Thymus (tissue), 11 donors: Measurements from ENCODE around the gene SPNS3. TPM values are rescaled to one million over a fixed set of nuclear protein-coding genes. Genes with fewer than 3 reads are reported as not detected.
A peak's percentile ranks its signal among the peaks of the same experiment; 100 is the strongest.

ENCODE experiments used
- DNase-seq, 9 donors: peaks; one replicate each; pipeline ENCODE4 v3.0.0-alpha.2; 2013; ENCODE audit warnings: low spot score in 9 of 9, low read depth in 6 of 9, missing footprints in 1 of 9
- H3K27ac ChIP-seq, 2 donors: one replicate each; pipeline ENCODE4 v1.5.1; 2013; ENCODE audit warnings: control low read depth in 1 of 2, low read depth in 1 of 2, low read length in 1 of 2, mild to moderate bottlenecking in 1 of 2, moderate library complexity in 1 of 2
- H3K27me3 ChIP-seq, 2 donors: one replicate each; pipeline ENCODE4 v1.5.1; 2013; ENCODE audit warnings: low read length in 1 of 2; ENCODE audit not compliant: control insufficient read depth in 2 of 2, insufficient read depth in 1 of 2
- H3K36me3 ChIP-seq, 2 donors: one replicate each; pipeline ENCODE4 v1.5.1; 2013; ENCODE audit warnings: low read length in 1 of 2, mild to moderate bottlenecking in 1 of 2, moderate library complexity in 1 of 2; ENCODE audit not compliant: control insufficient read depth in 2 of 2, insufficient read depth in 2 of 2
- H3K4me1 ChIP-seq, 2 donors: one replicate each; pipeline ENCODE4 v1.5.1; 2013; ENCODE audit warnings: low read length in 2 of 2; ENCODE audit not compliant: control insufficient read depth in 2 of 2, insufficient read depth in 2 of 2
- H3K4me3 ChIP-seq, 2 donors: one replicate each; pipeline ENCODE4 v1.5.1; 2013; ENCODE audit warnings: low read length in 2 of 2, control low read depth in 1 of 2, mild to moderate bottlenecking in 1 of 2
- H3K9me3 ChIP-seq, 2 donors: one replicate each; pipeline ENCODE4 v1.5.1; 2013; ENCODE audit warnings: low read length in 1 of 2, mild to moderate bottlenecking in 1 of 2; ENCODE audit not compliant: control insufficient read depth in 2 of 2, insufficient read depth in 1 of 2
- WGBS: extraction: QIAGEN DNeasy Blood & Tissue Kit; methylation state at CpG from one replicate; pipeline ENCODE4 v1.1.7; 2013; 5-methylcytosine and 5-hydroxymethylcytosine counted together
- polyA plus RNA-seq: library from polyadenylated mRNA; stranded (reverse); fragments of 200-250 nt; gene quantifications from one replicate; pipeline ENCODE4 v1.2.3, GENCODE V29; 2013
- total RNA-seq: library from RNA; stranded (reverse); fragments of 120-200 nt; gene quantifications from one replicate; pipeline ENCODE4 v1.2.4, GENCODE V29; 2013
- donor health status: healthy.

The SPNS3 gene
- total and polyA plus RNA-seq, 2 donors, result 9.1 to 11.5 TPM

DNA sequence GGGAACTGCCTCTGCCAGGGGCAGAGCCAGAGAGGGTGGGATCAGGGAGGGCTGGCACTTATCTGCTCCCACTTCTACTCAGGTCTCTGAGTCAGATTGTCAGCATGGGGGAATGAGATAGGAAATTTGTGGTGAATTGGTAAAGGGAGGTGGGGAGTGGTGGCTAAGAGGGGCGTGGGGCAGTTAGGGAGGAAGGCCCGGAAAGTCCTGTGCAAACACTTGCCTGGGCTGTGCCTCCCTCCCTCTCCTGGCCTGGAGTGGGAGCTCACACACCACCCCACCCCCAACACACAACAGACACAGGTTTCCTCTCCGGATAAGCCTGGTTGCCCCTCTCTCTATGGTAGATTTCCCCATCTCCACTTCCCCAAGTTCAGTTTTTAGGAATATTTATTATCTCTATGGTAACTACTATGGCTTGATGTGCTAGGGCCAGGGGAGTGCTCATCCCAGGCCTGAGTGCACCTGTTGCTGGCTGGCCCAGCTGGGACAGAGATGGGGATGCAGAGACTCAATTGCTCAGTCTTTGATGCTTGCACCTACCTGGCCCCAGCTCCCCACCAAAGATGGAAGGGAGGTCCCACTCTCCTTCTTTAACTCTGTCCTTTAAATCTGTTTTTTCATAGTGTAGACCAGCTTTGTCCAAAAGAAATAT lies 67.7 kb downstream of the SPNS3 start:
- Histone ChIP-seq H3K36me3 (no peaks in the 10 kb centered on the region), H3K9me3 (peaks cover 1 to 3% of the 10 kb centered on the region in 2 donors), H3K4me1 (peaks cover 28 to 59% of the 10 kb centered on the region in 2 donors), H3K27me3 (peaks cover 30 to 61% of the 10 kb centered on the region in 2 donors), H3K27ac (no peak overlapping the region), H3K4me3 (no peak overlapping the region)
- WGBS, result 8% methylated on average over 3 of the region's 3 CpGs
- DNase-seq, result no peak

DNA sequence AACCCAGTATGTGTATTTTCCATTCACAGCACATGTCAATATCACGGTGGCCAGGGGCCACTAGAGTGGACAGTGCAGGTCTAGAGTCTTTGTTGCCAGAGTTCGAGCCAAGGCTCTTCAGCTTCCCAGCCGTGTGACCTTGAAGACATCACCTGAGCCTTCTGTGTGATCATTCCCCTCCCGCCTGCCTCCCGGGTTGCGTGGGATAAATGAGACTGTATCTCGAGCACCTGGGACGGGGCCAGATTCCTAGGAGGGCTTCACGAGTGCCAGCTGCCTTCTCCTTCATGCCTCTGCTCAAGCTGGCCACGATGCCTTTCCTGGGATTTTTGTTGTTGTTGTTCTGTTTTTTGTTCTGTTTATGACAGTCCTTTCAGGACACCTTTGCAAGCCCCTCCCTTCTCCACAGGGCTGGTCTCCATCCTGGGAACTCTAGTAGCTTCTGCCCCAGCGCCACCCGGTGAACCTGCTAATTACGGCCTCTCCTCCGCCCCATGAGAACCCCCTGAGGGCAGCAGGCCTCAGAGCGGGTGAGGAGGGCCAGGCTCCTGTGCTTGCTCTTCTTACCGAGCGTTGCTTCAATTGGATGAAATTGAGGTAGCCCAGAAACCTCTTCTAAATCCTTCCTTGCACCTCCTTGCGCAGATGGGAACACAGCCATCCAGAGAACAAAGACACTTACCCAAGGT lies 68.9 kb downstream of the SPNS3 start:
- no peak overlapping the region for H3K4me3 ChIP-seq
- H3K36me3 ChIP-seq, result no peaks in the 10 kb centered on the region
- H3K4me1 ChIP-seq, result peaks cover 28 to 59% of the 10 kb centered on the region in 2 donors
- 97% methylated on average over 18 of the region's 18 CpGs for WGBS
- peaks cover 30 to 52% of the 10 kb centered on the region in 2 donors for H3K27me3 ChIP-seq
- peaks cover 1 to 3% of the 10 kb centered on the region in 2 donors for H3K9me3 ChIP-seq
- no peak overlapping the region for H3K27ac ChIP-seq
- no peak for DNase-seq

DNA sequence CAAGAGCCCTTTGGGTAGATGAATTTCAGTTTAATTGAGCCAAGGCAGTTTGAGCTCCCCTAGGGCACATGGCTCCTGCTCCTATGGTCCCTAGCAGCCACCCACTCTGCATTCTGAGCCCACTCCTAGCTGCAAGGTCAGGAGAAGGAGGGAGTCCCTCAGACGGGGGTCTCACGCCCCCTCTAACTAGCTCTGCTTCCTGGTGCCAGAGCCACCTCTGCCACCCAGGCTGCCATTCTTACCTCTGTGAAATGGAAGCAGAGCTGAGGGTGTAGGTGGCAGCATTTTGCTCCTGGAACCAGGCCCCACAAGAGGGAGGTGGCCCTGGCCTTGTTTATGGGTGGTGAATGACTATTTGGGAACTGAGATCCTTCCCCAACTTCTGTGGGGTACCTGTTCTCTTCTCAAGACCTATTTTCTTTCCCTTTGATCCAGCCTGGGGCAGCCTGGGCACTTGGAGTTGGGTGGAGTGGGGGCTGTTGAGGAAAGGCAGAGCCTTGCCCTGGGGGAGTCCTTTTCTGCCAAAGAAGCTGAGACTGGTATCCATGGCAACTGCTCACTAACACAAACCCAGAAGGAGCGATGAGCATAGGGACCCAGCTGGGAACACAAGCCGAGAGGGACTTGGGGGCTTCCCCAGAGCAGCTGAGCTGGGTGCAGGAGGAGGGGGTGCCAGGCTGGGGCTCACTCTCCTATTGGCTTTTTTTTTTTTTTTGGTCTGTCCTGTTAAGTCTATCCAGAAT lies 69.7 kb downstream of the SPNS3 start:
- peaks cover 30 to 43% of the 10 kb centered on the region in 2 donors for H3K27me3 ChIP-seq
- H3K36me3 ChIP-seq, result no peaks in the 10 kb centered on the region
- H3K4me1 ChIP-seq, result peaks cover 25 to 55% of the 10 kb centered on the region in 2 donors
- H3K9me3 ChIP-seq, result peaks cover 1 to 3% of the 10 kb centered on the region in 2 donors
- no peak for DNase-seq
- WGBS, result 78% methylated on average over 4 of the region's 4 CpGs
- H3K27ac ChIP-seq, result no peak overlapping the region
- H3K4me3 ChIP-seq, result no peak overlapping the region

DNA sequence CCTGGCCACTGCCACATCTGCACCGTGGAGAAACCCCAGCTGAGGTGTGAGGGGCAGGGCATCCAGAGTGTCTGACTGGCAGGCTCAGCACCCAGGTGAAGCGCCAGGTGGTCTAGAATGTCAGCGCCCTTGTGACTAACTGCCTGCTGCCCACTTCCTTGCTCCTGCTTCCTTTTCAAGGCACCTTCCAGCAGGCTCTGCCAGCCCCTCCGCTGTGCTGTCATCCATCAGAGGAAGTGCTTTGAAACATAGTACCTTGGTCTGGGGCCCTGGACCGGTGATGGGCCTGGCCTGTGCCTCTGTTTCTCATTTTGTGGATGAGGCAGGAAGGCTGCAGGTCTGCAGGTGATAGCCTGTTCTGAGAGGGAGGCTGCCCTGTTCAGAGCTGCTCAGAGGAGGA lies 70.4 kb downstream of the SPNS3 start:
- 8% methylated on average over 5 of the region's 5 CpGs for WGBS
- H3K27me3 ChIP-seq, result peaks cover 26 to 41% of the 10 kb centered on the region in 2 donors
- H3K36me3 ChIP-seq, result no peaks in the 10 kb centered on the region
- H3K4me1 ChIP-seq, result peaks cover 21 to 61% of the 10 kb centered on the region in 2 donors
- no peak overlapping the region for H3K4me3 ChIP-seq
- peaks cover 1 to 3% of the 10 kb centered on the region in 2 donors for H3K9me3 ChIP-seq
- DNase-seq, result peak in 1 of 9 donors; percentile 46
- H3K27ac ChIP-seq, result no peak overlapping the region

- Histone ChIP-seq H3K9me3 (peaks cover 0 to 3% of the 10 kb centered on the region in 2 donors), H3K4me1 (peaks cover 12 to 57% of the 10 kb centered on the region in 2 donors), H3K27me3 (peaks cover 16 to 31% of the 10 kb centered on the region in 2 donors)
Measured at GRCh38 chr17:4505187-4505586, 71.4 kb downstream of the SPNS3 start.

GRCh38 chr17:4506175-4506813 lies 72.6 kb downstream of the SPNS3 start:
- 50% methylated on average over 13 of the region's 13 CpGs for WGBS
- Histone ChIP-seq H3K27ac (no peak overlapping the region), H3K27me3 (peaks cover 7 to 20% of the 10 kb centered on the region in 2 donors), H3K36me3 (no peaks in the 10 kb centered on the region), H3K4me3 (no peak overlapping the region), H3K9me3 (no peaks in the 10 kb centered on the region), H3K4me1 (peaks cover 12 to 46% of the 10 kb centered on the region in 2 donors)
- DNase-seq, result no peak

More at GRCh38 chr17:4505187-4505586, 71.4 kb downstream of the SPNS3 start:
- H3K27ac ChIP-seq, result no peak overlapping the region
- no peaks in the 10 kb centered on the region for H3K36me3 ChIP-seq
- WGBS, result 97% methylated on average over 5 of the region's 5 CpGs
- no peak for DNase-seq
- H3K4me3 ChIP-seq, result no peak overlapping the region

DNA sequence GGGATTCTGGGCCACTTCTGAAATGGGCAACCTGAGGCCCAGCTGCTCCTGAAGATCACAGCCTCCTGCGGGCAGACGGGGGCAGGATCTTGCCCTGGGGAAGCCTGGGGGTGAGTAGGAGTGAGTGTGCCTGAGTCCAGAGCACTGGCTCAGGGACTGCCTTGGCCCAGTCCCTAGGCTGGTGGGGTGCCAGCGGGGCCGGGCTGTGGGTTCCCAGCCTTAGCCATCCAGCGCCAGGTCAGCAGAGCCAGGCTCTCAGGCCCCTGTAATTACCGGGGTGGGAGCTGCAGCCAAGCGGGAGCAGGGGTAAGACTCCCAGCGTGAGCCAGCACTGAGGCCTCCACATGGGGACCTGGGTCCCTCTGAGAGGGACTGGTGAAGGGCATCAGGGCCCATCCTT lies 73.2 kb downstream of the SPNS3 start:
- no peak for DNase-seq
- 91% methylated on average over 8 of the region's 8 CpGs for WGBS
- Histone ChIP-seq H3K36me3 (no peaks in the 10 kb centered on the region), H3K27me3 (peaks cover under 1 to 14% of the 10 kb centered on the region in 2 donors), H3K27ac (no peak overlapping the region), H3K4me3 (no peak overlapping the region), H3K4me1 (peaks cover 12 to 43% of the 10 kb centered on the region in 2 donors), H3K9me3 (no peaks in the 10 kb centered on the region)

GRCh38 chr17:4507361-4508111 lies 73.8 kb downstream of the SPNS3 start:
- Histone ChIP-seq H3K9me3 (no peaks in the 10 kb centered on the region), H3K36me3 (no peaks in the 10 kb centered on the region), H3K27me3 (peaks cover 0 to 8% of the 10 kb centered on the region in 2 donors), H3K27ac (no peak overlapping the region), H3K4me1 (peaks cover 12 to 43% of the 10 kb centered on the region in 2 donors), H3K4me3 (no peak overlapping the region)
- DNase-seq, result no peak
- WGBS, result 91% methylated on average over 8 of the region's 8 CpGs
